ENCODE results near the gene KCNMA1.

DNA sequence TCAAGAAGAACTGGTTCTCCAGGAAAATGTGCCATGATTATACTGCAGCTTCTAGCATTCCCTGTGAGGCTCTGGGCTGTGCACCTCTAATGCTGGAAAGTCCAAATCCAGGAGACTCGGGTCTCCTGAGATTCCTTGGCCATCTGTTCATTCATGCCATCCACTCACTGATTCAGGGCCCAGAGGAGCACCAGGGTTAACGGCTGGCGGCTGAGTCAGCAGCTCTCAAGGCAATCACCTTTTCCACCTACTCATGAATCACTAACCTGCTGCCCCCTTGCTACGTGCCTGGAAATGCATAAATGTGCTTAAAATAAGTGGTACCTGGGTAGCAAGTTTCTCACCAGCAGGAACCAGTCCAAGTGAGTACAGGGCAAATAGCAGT is 132.7 kb downstream of the KCNMA1 start:
- TF ChIP-seq, protein P1, sequence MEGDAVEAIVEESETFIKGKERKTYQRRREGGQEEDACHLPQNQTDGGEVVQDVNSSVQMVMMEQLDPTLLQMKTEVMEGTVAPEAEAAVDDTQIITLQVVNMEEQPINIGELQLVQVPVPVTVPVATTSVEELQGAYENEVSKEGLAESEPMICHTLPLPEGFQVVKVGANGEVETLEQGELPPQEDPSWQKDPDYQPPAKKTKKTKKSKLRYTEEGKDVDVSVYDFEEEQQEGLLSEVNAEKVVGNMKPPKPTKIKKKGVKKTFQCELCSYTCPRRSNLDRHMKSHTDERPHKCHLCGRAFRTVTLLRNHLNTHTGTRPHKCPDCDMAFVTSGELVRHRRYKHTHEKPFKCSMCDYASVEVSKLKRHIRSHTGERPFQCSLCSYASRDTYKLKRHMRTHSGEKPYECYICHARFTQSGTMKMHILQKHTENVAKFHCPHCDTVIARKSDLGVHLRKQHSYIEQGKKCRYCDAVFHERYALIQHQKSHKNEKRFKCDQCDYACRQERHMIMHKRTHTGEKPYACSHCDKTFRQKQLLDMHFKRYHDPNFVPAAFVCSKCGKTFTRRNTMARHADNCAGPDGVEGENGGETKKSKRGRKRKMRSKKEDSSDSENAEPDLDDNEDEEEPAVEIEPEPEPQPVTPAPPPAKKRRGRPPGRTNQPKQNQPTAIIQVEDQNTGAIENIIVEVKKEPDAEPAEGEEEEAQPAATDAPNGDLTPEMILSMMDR (IDR thresholded peaks at IDR 0.05; ENCODE audit: insufficient read depth, low read length, poor library complexity, severe bottlenecking): no peak
- no peak for TF ChIP-seq EZH2phosphoT487 (conservative IDR thresholded peaks at IDR 0.05; ENCODE audit: low read length)

Data from SU-DHL-6 (cell line).